ENCODE results near the gene KASH5. TPM values are rescaled to one million over a fixed set of nuclear protein-coding genes. Genes with fewer than 3 reads are reported as not detected.

Gene KASH5
- total and polyA plus RNA-seq, 2 experiments from 2014 or later = 0.44 TPM; not detected in 1

DNA sequence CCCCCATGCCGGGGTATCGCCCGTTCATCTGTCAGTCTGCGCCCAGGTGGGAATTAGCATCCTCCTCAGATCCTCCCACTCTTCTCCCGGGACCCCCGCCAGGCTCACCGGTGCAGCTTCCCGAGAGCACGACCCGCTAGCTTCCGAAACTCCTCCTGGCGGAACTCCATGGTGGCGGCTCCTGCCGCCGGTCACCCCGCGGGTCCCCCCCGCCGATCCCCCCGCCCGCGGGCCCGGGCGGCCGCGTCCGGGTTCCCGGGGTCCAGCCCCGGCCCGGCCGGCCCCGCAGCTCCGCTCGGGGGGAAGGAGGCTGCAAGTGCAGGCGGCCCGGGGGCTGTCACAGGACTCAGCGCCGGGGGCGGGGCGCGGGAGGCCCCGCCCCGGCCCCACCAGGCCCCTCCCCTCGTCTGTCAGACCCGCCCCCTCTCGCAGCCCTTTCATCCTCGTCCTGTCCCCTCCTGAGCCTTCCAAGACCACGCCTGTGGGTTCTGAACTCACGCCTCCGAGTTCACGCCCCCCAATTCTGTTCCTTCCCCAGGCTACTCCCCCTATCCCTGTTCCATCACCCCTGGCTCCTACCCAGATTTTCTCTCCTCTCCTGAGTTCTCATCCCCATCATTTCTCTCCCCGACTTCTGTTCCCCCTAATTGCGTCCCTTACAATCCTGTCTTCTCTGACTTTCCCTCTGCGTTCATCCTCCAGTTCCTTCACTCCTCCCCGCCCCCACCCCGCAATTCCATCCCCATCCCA, 53.3 kb downstream of the KASH5 start, which contains the start of gene SLC17A7:
Gene SLC17A7 (minus strand): TSS at position 318 of the 750 bp plus-strand sequence. CDS start 148 bp downstream, at position 170.
- peak; percentile 90 for DNase-seq (ENCODE audit: low spot score)
- Mint-ChIP-seq H3K27ac (peak within 1 kb of the TSS; percentile 32), H3K9me3 (peaks cover 5% of the 10 kb centered on the region; the same call in 2 of the 3 replicates), H3K4me3 (peak within 1 kb of the TSS; percentile 71), H3K36me3 (ENCODE audit: low read depth) (peaks cover 6% of the 10 kb centered on the region; the same call in 2 of the 3 replicates), H3K27me3 (ENCODE audit: insufficient read depth, low read depth, poor library complexity) (peaks cover 80% of the 10 kb centered on the region), H3K4me1 (peaks cover 26% of the 10 kb centered on the region)
- Histone ChIP-seq H3F3A (replicated peaks; ENCODE audit: low read depth) (peaks cover 16% of the 10 kb centered on the region), H3K27me3 (ENCODE audit: insufficient read depth) (peaks cover 55% of the 10 kb centered on the region), H3K4me1 (ENCODE audit: insufficient read depth) (peaks cover 18% of the 10 kb centered on the region), H3K36me3 (ENCODE audit: insufficient read depth) (no peaks in the 10 kb centered on the region), H3K79me2 (replicated peaks; ENCODE audit: insufficient read depth) (no peaks in the 10 kb centered on the region), H3K27ac (ENCODE audit: low read depth) (peak within 1 kb of the TSS; percentile 76; the same call in 1 of the 2 replicates), H4K20me1 (replicated peaks; ENCODE audit: insufficient read depth) (no peaks in the 10 kb centered on the region), H2AFZ (peak within 1 kb of the TSS; percentile 90), H3K9me2 (ENCODE audit: insufficient read depth) (no peaks in the 10 kb centered on the region), H3K4me3 (peak within 1 kb of the TSS; percentile 61), H3K4me2 (peak within 1 kb of the TSS; percentile 94)
- TF ChIP-seq EZH2phosphoT487 (IDR thresholded peaks at IDR 0.05; ENCODE audit: unreplicated experiment) = no peak
- no peak for TF ChIP-seq ZNF331 (CRISPR knock-in tag; IDR thresholded peaks at IDR 0.05; ENCODE audit: low read depth)
- TF ChIP-seq, protein P1, sequence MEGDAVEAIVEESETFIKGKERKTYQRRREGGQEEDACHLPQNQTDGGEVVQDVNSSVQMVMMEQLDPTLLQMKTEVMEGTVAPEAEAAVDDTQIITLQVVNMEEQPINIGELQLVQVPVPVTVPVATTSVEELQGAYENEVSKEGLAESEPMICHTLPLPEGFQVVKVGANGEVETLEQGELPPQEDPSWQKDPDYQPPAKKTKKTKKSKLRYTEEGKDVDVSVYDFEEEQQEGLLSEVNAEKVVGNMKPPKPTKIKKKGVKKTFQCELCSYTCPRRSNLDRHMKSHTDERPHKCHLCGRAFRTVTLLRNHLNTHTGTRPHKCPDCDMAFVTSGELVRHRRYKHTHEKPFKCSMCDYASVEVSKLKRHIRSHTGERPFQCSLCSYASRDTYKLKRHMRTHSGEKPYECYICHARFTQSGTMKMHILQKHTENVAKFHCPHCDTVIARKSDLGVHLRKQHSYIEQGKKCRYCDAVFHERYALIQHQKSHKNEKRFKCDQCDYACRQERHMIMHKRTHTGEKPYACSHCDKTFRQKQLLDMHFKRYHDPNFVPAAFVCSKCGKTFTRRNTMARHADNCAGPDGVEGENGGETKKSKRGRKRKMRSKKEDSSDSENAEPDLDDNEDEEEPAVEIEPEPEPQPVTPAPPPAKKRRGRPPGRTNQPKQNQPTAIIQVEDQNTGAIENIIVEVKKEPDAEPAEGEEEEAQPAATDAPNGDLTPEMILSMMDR (conservative IDR thresholded peaks at IDR 0.05; ENCODE audit: low read depth in 2 of 2) = no peak
- no peak for TF ChIP-seq STAT1 (IDR thresholded peaks at IDR 0.05; ENCODE audit: unreplicated experiment)
- TF ChIP-seq, protein P2, sequence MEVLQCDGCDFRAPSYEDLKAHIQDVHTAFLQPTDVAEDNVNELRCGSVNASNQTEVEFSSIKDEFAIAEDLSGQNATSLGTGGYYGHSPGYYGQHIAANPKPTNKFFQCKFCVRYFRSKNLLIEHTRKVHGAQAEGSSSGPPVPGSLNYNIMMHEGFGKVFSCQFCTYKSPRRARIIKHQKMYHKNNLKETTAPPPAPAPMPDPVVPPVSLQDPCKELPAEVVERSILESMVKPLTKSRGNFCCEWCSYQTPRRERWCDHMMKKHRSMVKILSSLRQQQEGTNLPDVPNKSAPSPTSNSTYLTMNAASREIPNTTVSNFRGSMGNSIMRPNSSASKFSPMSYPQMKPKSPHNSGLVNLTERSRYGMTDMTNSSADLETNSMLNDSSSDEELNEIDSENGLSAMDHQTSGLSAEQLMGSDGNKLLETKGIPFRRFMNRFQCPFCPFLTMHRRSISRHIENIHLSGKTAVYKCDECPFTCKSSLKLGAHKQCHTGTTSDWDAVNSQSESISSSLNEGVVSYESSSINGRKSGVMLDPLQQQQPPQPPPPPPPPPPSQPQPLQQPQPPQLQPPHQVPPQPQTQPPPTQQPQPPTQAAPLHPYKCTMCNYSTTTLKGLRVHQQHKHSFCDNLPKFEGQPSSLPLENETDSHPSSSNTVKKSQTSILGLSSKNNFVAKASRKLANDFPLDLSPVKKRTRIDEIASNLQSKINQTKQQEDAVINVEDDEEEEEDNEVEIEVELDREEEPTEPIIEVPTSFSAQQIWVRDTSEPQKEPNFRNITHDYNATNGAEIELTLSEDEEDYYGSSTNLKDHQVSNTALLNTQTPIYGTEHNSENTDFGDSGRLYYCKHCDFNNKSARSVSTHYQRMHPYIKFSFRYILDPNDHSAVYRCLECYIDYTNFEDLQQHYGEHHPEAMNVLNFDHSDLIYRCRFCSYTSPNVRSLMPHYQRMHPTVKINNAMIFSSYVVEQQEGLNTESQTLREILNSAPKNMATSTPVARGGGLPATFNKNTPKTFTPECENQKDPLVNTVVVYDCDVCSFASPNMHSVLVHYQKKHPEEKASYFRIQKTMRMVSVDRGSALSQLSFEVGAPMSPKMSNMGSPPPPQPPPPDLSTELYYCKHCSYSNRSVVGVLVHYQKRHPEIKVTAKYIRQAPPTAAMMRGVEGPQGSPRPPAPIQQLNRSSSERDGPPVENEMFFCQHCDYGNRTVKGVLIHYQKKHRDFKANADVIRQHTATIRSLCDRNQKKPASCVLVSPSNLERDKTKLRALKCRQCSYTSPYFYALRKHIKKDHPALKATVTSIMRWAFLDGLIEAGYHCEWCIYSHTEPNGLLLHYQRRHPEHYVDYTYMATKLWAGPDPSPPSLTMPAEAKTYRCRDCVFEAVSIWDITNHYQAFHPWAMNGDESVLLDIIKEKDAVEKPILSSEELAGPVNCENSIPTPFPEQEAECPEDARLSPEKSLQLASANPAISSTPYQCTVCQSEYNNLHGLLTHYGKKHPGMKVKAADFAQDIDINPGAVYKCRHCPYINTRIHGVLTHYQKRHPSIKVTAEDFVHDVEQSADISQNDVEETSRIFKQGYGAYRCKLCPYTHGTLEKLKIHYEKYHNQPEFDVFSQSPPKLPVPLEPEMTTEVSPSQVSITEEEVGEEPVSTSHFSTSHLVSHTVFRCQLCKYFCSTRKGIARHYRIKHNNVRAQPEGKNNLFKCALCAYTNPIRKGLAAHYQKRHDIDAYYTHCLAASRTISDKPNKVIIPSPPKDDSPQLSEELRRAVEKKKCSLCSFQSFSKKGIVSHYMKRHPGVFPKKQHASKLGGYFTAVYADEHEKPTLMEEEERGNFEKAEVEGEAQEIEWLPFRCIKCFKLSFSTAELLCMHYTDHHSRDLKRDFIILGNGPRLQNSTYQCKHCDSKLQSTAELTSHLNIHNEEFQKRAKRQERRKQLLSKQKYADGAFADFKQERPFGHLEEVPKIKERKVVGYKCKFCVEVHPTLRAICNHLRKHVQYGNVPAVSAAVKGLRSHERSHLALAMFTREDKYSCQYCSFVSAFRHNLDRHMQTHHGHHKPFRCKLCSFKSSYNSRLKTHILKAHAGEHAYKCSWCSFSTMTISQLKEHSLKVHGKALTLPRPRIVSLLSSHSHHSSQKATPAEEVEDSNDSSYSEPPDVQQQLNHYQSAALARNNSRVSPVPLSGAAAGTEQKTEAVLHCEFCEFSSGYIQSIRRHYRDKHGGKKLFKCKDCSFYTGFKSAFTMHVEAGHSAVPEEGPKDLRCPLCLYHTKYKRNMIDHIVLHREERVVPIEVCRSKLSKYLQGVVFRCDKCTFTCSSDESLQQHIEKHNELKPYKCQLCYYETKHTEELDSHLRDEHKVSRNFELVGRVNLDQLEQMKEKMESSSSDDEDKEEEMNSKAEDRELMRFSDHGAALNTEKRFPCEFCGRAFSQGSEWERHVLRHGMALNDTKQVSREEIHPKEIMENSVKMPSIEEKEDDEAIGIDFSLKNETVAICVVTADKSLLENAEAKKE (CRISPR knock-in tag; IDR thresholded peaks at IDR 0.05) = no peak
- TF ChIP-seq POLR2AphosphoS5 (IDR thresholded peaks at IDR 0.05; ENCODE audit: low read depth) = no peak
- no peak for TF ChIP-seq ZNF114 (CRISPR knock-in tag; IDR thresholded peaks at IDR 0.05)
- ATAC-seq = peak; percentile 10

Measured in GM23338 (cell line).